ENCODE data around the gene GOLGA7B.
A peak's percentile ranks its signal among the peaks of the same experiment; 100 is the strongest.

Gene GOLGA7B

DNA sequence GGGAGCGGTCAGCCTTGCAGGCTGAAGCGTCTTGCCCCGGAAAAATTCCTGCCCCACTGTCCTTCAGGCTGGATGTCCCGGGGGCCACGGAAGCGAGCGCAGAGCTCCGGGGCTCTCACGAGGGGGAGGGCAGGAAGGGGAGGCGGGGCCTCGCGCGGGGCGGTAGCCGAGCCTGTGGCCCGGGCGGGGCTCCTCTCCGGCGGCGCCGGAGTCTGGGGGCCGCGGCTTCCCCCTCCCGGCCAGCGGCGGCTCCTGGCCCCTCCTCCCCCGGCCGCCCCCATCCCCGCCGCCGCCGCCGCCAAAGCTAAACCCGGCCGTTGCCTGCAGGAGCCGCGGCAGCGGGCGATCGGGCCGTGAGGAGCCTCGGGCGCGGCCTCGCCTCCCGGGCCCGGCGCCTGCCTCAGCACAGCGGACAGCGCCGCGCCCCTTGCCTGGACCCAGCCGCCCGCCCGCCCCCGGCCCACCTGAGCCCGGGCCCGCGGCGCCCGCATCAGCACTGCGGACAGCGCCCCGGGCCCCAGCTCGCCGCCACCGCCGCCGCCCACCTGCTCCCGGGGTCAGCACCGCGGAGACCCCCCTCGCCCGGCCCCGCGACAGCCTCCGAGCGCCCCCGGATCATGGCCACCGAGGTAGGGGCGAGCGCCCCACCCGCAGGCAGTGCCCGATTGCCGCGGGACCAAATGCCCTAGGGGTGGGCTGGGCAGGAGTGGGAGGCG is at the start of gene GOLGA7B:
Gene GOLGA7B (plus strand): TSS at position 157 of the 716 bp plus-strand sequence. CDS start 461 bp downstream, at position 618.
- peak; percentile 63 for DNase-seq

DNA sequence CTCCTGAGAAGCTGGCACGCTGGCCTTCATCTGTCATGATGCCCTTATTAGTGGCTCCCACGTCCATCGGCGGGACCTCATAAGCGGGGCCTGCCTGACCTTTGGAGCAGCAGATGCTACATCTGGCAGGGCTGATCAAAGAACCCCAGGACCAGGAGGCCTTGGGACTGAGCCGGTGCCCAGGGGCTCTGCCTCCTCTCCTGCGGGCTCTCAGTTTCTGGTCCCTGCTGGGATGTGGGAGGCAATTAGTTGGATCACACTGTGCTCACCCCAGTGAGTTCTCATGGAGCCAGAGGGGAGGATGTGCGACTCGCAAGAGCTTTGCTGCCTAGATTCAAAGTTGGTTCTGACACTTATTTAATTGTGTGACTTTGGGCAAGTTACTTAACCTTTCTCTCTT is 49.2 kb upstream of the GOLGA7B start:
- no peak for DNase-seq

DNA sequence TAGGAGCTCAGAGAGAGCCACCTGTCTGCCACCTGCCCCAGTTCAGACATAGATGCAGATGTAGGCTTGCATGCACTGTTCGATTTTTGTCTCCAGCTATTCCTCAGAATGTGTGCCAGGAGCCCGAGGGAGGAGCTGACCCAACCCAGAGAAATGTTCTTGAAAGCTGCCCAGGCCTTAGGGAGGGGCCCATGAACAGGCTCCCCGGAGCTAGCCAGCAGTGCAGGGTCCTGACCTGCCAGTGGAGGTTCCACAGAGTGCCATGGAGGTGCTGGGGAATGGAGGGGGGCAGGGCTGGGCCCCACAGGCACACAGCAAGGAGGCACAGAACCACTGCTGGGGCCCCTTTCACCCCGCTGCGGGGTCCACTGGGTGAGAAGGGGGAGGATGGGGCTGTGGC is 48.2 kb upstream of the GOLGA7B start:
- DNase-seq = no peak

DNA sequence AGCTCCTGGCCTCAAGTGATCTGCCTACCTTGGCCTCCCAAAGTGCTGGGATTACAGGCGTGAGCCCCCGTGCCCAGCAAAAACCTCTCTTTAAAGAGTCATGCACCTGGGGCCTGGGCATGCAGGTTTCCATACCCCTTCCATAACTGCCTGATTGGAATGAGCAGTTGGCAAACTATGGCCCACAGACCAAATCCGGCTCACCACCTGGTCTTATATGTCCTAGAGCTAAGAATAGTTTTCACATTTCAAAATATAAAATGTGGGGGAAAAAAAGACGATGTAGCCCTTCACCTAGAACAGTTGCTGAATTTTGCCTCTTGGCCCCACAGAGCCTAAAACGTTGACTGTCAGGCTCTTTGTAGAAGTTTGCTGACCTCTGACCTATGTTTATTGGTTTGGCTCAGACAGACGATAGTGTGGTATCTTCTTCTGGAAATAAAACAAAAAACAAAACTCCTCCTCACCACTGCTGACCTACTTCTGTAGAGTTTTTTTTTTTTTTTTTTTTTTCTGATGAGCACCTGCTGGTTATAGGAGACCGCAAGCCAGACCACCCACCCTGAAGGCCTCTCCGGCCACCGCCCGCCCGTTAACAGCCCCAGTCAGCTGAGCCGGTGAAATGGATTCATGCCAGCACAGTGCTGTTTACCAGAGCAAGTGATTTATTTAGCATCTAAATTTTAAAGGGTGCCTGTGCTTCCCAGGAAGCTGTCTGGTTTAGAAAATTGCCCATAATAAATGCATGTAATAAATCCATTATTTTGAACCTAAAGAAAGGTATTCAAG is 44.4 kb upstream of the GOLGA7B start:
- no peak for DNase-seq

DNA sequence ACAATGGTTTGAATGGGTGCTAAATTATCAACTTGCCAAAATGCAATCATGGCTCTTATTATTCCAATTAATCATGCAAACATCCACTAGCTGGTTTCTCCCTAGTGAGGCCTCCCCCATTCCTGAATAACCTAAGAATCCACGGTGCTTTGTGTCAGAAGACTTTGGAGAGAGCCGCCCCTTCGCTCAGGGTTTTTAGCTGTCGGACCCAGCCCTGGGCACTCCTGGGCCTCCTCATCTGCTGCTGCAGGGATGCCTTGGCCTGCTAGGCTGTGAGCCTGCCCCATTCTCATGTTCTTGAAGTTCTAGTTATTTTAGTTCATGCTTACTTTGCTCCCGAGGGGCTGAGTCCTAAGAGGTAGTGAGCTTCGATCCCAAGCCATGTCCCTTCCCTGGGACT is 43.7 kb upstream of the GOLGA7B start:
- DNase-seq = no peak

DNA sequence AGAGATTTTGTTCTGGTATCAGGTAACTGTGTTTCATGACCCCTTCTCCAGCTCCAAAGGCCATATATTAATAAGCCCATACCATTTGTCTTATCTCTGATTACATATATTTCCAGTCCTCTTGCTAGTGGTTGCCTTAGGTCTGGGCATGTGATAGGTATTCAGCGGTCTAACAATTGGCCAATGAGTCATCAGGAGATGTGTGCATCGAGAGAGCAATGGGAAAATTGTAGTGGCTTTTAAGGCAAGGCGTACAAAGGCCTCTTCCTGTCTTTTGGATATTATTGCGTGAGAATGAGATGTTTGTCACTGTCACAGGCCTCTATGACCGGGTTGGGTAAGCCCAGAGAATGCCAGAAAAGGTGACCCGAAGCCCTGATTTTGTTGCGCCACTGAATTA is 39.2 kb upstream of the GOLGA7B start:
- no peak for DNase-seq

DNA sequence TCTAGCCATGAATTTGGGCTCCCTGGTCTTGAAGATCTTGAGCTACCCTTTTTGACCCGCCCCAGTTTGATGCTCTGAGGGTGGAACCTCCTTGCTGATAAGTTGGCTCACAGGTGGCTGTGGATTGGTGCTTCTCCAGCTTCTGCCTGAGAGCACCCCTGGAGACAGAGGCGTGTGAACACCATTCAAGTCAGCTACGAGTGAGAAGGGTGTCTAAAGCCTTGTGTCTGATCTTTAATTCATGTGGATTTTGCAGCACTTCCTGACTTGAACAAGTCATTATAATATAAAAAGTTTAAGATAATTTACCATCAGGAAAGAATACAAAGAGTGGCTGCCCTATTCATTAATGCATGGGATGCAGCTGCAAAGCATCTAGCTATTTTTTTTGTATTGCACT is 37.7 kb upstream of the GOLGA7B start:
- no peak for DNase-seq

DNA sequence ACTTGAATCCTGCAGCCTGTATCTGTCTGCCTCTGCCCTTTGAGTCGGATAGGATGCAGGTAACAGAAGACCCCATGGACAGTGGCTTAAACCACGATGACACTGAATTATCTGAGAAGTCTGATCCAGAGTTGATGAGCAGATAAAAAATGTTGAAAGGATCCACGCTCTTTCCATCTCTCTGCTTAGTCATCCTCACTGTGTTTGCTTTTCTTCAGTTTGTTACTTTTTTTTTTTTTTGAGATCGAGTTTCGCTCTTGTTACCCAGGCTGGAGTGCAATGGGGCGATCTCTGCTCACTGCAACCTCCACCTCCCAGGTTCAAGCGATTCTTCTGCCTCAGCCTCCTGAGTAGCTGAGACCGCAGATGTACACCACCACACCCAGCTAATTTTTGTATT is 36.9 kb upstream of the GOLGA7B start:
- no peak for DNase-seq

DNA sequence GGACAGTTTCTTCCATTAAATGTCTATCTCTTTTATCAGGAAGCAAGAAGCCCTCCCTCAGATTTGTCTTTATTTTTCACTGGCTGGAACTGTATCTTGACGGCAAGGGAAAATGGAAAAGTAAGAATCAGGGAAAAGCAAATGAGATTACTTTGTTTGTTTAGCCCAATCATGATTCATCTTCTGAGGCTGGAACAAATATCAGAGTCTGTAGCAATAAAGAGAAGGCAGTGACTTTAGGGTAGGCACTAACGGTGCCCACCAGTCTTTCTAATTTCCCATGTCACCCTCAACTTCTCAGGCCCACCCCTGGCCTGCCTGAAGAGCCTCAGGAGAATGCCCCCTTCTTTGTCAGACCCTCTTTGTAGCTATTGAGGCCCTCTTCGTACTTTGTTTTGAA is 36.3 kb upstream of the GOLGA7B start:
- no peak for DNase-seq

DNA sequence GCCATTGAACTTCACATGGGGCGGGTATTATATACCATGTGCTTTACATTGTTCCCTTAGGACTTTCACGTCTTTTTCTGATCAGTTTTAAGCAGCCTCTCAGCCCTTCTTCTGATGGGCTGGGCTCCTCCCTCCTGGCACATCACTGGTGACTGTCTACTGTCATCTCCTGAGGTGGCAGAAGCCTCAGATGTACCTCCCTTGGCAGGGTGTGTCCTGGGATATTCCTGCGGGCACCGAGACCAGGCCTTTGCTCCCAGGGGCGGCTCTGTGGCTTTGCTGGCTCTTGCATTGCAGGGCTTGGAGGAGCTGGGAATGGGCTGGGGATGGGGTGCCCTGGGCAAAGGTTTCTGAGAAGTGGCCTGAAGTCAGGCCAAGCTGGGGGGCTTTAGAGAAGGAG is 34.6 kb upstream of the GOLGA7B start:
- no peak for DNase-seq

DNA sequence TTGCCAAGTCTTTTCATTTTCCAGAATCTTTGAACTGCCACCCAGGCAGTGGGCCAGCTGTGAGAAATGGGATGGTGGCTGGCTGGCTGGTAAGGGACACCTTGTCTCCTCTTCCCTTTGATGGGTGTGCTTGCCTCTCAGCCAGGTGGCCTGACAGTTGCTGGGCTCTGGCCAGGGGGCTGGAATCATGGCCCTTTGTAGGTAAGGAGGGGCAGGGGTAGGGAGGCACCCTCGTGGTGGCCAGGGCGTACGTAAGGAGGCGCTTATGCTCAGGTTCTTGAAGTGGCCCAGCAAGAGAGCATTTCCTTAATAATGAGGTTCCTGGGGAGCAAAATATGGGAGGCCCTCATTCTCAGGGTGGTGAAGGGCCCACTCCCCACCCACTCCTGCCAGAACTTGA is 33.0 kb upstream of the GOLGA7B start:
- DNase-seq = no peak

DNA sequence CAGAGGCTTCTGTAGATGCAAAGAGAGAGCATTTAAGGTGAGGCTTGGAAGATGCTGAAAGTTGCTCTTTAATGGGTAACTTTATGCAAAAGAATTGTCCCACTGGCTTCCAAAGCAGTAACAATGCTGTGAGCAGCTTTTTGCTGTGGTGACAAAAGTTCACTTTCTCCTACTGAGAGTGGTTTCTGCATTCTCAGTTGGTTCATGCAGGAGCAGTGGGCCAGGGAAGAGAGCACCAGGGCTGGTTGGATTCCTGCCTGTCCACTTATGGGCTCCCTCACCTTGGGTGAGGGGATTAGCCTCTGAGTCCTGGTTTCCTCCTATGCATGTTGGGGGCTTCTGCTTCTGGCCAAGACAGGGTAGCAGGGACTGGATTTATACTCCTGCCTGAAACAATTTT is 31.1 kb upstream of the GOLGA7B start:
- no peak for DNase-seq

DNA sequence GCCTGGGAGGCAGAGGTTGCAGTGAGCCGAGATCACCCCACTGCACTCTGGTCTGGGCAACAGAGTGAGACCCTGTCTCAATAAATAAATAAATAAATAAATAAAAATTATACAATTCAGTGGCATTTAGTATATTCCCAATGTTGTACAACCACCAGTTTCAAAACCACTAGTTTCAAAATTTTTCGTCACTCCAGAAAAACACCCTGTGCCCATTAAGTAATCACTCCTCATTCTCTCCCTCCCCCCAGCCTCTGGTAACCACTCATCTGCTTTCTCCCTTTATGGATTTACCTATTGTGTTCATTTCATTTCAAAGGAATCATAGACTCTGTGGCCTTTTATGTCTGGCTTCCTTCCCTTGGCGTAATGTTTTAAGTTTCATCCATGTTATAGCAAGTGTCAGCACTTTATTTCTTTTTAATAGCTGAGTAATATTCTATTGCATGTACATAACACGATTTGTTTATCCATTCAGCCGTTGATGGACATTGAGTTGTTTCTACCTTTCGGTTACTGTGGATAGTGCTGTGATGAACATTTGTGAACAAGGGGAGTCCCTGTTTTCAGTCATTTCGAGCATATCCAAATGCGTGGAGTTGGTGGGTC is 29.4 kb upstream of the GOLGA7B start:
- no peak for DNase-seq

DNA sequence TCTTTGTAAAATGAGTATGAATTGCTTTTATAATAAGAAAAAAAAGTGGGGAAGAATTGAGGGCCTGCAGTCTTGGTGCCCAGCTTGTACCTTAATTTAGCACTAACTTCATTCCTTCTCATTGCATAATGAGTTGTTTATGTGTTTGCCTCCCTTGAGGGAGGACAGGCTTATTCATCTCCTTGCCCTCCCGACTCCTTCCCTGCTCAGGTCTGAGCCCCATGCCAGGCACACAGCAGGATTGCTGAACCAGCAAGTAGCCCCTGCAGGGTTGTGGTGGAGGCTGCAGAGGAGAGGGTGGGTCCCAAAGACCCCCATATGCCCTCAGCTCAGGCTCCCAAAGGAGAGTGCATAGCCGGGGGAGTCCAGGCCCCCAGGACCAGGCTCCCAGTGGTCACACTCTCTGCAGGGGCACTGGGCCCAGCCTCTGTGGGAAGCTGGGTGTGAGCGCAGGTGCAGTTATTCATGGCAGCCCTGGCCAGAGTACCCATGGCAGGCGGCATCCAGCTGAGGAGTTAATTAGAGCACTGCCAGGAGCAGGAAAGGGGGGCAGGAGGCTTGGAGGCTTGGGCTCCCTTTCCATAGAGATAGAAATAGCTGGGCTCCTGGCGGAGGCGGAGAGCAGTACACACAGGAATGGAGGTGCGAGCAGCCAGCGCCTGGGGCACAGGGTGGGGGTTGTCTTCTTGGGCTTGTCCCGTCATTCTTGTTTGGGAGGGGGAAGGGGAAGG is 28.2 kb upstream of the GOLGA7B start:
- DNase-seq = no peak

DNA sequence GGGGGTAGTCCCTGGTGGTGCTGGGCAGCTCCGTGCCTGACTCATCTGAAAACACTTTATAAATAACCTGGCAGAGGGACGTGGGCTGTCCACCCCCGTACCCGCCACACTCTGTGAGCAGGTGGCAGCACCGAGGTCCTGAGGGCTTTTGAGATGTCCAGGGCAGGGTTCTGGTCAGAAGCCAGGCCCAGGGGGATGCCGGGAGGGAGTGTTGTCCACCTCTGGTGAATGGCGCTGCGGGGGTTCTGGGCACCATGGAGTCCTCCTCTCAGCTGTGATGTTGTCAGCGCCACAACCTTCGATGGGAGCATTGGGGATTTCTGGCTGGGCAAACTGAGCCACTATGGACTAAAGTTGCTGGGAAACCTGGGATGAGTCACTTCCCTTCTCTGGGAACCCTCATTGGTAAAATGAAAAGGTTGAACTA is 27.4 kb upstream of the GOLGA7B start:
- DNase-seq = no peak

DNA sequence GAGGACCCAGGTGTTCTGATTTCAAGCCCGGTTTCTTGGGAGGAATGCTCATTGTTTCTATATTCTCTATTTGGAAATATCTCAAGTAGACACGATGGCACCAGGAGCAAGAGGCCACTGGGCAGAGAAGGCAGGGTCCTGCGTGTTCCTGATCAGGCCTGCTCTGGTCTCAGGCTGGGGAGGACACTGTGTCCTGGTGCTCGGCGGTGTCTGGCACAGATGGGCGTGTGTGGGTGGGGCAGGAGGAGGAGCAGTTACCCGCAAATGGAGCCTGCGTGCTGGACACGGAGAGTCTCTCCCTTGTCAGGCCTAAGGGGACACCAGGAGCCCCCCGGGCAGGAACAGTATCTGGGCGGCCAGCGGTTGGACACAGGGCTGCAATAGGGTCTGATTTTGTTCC is 25.9 kb upstream of the GOLGA7B start:
- DNase-seq = no peak

DNA sequence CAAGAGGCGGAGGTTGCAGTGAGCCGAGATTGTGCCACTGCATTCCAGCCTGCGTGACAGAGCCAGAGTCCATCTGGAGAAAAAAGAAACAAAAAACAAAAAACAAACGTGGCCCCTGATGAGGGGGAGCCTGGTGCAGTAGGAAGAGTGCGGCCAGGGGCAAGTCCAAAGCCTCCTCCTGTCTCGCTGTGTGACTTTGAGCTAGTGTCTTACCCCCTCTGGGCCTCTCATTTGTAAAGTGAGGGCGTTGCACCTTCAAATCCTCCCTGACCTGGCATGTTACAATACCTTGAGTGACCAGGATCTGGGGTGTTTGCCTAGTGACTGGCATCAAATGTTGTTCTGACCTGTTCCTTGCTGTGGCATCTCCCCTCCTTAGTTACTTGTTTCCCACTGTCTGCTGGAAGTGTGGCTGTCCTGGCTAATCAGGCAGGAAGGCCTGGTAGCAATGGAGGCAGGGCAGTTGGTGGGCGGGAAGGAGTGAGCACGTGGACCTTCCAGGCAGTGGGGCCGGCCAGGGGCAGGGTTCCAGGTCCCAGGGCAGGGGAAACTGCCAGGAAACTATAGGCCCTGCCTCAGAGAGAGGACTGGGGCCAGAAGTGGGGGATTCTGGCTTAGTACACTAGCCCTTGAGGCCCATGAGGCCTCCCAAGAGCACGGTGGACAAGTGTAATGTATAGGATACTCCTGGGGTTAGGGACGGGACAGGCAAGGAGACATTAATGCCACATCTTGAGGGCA is 24.5 kb upstream of the GOLGA7B start:
- no peak for DNase-seq

DNA sequence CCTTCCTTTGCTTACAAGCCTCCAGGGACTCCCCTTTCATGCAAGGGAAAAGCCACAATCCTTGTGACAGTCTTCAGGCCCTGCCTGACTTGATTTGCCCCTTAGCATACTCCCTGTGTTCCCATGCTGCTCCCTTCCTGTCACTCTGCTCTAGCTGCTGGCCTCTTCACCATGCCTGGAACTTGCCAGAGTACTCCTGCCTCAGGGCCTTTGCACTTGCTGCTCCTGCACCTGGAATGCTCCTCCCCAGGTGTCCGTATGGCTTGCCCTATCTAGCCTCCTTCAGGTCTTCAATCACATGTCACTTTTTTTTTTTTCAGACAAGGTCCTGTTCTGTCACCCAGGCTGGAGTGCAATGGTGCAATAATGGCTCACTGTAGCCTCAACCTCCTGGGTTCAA is 22.8 kb upstream of the GOLGA7B start:
- DNase-seq = no peak

DNA sequence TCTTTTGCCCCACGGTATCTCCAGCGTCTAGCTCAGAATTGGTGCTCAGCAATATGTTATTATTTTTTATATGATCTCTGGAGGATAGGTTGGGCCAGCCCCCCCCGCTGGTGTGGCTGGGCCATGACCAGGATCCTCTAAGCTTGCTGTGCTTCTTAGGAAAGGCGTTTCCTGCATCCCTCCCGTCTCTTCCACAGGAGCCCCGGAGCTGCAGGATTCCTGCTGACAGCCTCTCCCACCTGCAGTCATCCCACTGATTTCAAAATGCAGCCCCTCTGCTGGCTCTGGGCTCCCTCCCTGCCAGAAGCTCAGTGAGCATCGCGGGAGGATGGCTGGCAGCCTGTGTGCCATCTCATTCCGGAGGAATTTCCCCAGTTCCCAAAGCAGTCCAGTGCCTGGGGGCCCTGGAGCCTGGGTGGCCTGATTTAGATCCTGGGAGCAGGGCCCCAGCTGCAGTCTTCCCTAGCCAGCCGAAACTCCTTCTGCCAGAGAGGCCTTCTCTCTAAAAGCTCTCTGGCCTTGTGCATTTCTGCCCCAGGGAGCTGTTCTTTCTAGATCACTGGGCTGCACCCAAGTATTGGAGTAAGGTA is 21.8 kb upstream of the GOLGA7B start:
- no peak for DNase-seq

DNA sequence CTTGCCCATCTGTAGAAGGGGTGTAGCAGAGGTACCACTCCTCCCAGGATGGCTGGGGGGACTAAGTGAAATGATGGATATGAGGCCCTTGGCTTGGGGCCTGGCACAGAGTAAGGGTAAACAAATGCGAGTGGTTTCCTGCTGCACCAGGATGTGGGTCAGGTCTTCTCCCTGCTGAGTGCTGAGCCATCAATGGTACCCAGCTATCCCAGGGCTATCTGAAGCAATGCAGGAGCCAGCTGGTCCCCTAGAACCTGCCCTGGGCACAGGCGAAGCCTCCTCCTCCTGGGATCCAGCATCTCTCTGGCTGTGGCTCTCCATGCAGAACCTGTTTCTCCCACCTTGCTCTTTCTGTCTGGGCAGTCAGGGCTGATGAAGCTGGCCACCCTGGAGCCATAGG is 20.9 kb upstream of the GOLGA7B start:
- peak; percentile 3 for DNase-seq

DNA sequence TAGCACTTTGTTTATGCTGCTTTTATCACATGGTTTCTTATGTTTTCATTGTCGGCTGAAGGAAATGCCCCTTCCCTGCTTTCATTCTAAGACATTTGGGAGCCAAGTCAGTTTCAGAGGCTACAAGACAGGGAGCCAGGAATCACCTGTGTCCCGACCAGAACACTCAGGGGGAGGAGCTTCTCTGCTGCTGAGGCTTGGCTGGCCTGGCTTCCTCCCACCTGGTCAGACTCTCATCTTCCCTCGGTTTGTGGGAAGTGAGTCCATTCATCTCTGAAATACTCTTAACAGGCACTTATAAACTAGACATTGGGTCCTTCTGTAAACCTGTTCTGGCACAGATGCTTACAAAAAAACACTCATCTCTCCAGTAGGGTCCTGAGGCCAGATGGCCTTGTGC is 19.6 kb upstream of the GOLGA7B start:
- DNase-seq = no peak

DNA sequence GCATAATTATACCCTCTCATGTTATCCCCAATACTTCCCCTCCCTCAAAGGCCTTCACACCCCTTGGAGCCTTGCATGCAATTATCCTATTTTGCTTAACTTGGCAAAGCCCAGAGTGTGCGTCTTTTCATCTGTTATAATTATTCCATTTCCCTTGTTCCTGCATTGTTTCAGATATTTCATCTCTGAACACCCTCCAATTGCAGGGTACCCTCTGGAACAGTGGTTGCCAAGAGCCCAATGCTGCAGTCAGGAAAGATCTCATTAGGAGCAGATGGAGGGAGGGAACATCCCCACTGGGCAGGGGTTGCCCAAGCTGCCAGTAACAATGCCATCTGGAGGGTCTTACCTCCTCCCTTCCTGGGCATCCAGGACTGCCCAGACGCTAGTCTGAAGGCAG is 18.4 kb upstream of the GOLGA7B start:
- no peak for DNase-seq

Data from CD4-positive, alpha-beta T cell treated with Interleukin-12 subunit alpha and Interleukin-12 subunit beta, for 1 hour (primary cell).